ENCODE measurements around the gene RBM12. TPM values are rescaled to one million over a fixed set of nuclear protein-coding genes. Genes with fewer than 3 reads are reported as not detected.

RBM12 gene
- polyA plus RNA-seq, 1 donor (not counting 4 experiments of a cell fraction or from before 2014, with no cell fraction given), result 98.9 TPM

GRCh38 chr20:35607003-35607735 is 57.5 kb downstream of the RBM12 start:
- TF ChIP-seq CTCF (optimal IDR thresholded peaks at IDR 0.05 in 1 of 3, IDR thresholded peaks at IDR 0.05 in 1 of 3, conservative IDR thresholded peaks at IDR 0.05 in 1 of 3; ENCODE audit: extremely low read depth in 1 of 3, insufficient read depth in 2 of 3, low read length in 3 of 3) (no peak), EZH2 (IDR thresholded peaks at IDR 0.05; ENCODE audit: low read length) (no peak)
- Histone ChIP-seq H2AFZ (ENCODE audit: control insufficient read depth, low read length) (no peak overlapping the region), H4K20me1 (ENCODE audit: control insufficient read depth, extremely low read depth, insufficient read depth, low read length) (no peaks in the 10 kb centered on the region), H3K79me2 (ENCODE audit: control insufficient read depth, insufficient read depth, low read length) (no peaks in the 10 kb centered on the region), H3K36me3 (ENCODE audit: control insufficient read depth in 2 of 2, extremely low read depth in 1 of 2, insufficient read depth in 2 of 2, low read length in 2 of 2) (no peaks in the 10 kb centered on the region), H3K27ac (ENCODE audit: control insufficient read depth, insufficient read depth, low read length) (no peak overlapping the region), H3K4me1 (ENCODE audit: control insufficient read depth, extremely low read depth, insufficient read depth, low read length) (peaks cover 8% of the 10 kb centered on the region), H3K4me3 (ENCODE audit: control insufficient read depth in 2 of 3, extremely low read depth in 1 of 3, insufficient read depth in 2 of 3, low read depth in 1 of 3, low read length in 3 of 3) (no peak overlapping the region), H3K9me1 (ENCODE audit: control insufficient read depth, extremely low read depth, insufficient read depth, low read length) (no peaks in the 10 kb centered on the region), H3K9ac (ENCODE audit: control insufficient read depth, extremely low read depth, insufficient read depth, low read length) (no peak overlapping the region), H3K4me2 (ENCODE audit: control insufficient read depth, extremely low read depth, insufficient read depth, low read depth, low read length) (no peak overlapping the region), H3K9me3 (ENCODE audit: control insufficient read depth, low read depth, low read length) (no peaks in the 10 kb centered on the region), H3K27me3 (ENCODE audit: control insufficient read depth, extremely low read depth, insufficient read depth, low read length) (peaks cover 3% of the 10 kb centered on the region)
- DNase-seq (ENCODE audit: low read depth, low spot score), result no peak
- dilution Hi-C loops (cut with MboI; ENCODE audit: extremely low pct_ligation_motif_present, low sequenced_read_pairs), result no loop called here
- no peak for FAIRE-seq

- H3K36me3 ChIP-seq (ENCODE audit: control insufficient read depth in 2 of 2, extremely low read depth in 1 of 2, insufficient read depth in 2 of 2, low read length in 2 of 2), result no peaks in the 10 kb centered on the region
- H3K9me3 ChIP-seq (ENCODE audit: control insufficient read depth, low read depth, low read length), result no peaks in the 10 kb centered on the region
- no peak overlapping the region for H3K9ac ChIP-seq (ENCODE audit: control insufficient read depth, extremely low read depth, insufficient read depth, low read length)
- dilution Hi-C loops (cut with MboI; ENCODE audit: extremely low pct_ligation_motif_present, low sequenced_read_pairs), result no loop called here
- DNase-seq (ENCODE audit: low read depth, low spot score) (no peak), FAIRE-seq (no peak)
- H3K4me2 ChIP-seq (ENCODE audit: control insufficient read depth, extremely low read depth, insufficient read depth, low read depth, low read length), result no peak overlapping the region
- no peak overlapping the region for H2AFZ ChIP-seq (ENCODE audit: control insufficient read depth, low read length)
- peaks cover 11% of the 10 kb centered on the region for H3K27me3 ChIP-seq (ENCODE audit: control insufficient read depth, extremely low read depth, insufficient read depth, low read length)
- no peaks in the 10 kb centered on the region for H3K79me2 ChIP-seq (ENCODE audit: control insufficient read depth, insufficient read depth, low read length)
- TF ChIP-seq CTCF (optimal IDR thresholded peaks at IDR 0.05 in 1 of 3, IDR thresholded peaks at IDR 0.05 in 1 of 3, conservative IDR thresholded peaks at IDR 0.05 in 1 of 3; ENCODE audit: extremely low read depth in 1 of 3, insufficient read depth in 2 of 3, low read length in 3 of 3) (no peak), EZH2 (IDR thresholded peaks at IDR 0.05; ENCODE audit: low read length) (no peak)
- no peak overlapping the region for H3K4me3 ChIP-seq (ENCODE audit: control insufficient read depth in 2 of 3, extremely low read depth in 1 of 3, insufficient read depth in 2 of 3, low read depth in 1 of 3, low read length in 3 of 3)
- no peak overlapping the region for H3K27ac ChIP-seq (ENCODE audit: control insufficient read depth, insufficient read depth, low read length)
- H4K20me1 ChIP-seq (ENCODE audit: control insufficient read depth, extremely low read depth, insufficient read depth, low read length), result no peaks in the 10 kb centered on the region
- H3K4me1 ChIP-seq (ENCODE audit: control insufficient read depth, extremely low read depth, insufficient read depth, low read length), result peaks cover 11% of the 10 kb centered on the region
- H3K9me1 ChIP-seq (ENCODE audit: control insufficient read depth, extremely low read depth, insufficient read depth, low read length), result no peaks in the 10 kb centered on the region
Observed at GRCh38 chr20:35606127-35606526, 58.6 kb downstream of the RBM12 start.

Measured in keratinocyte (primary cell).